Occipital lobe (tissue), 3 donors: ENCODE measurements around the gene MICAL2. TPM values are rescaled to one million over a fixed set of nuclear protein-coding genes. Genes with fewer than 3 reads are reported as not detected.

ENCODE experiments used
- DNase-seq: peaks from one replicate; lab custom pipeline; 2025; lab: John Stamatoyannopoulos, UW
- small RNA-seq: library from RNA; depleted of rRNA; stranded (forward); fragments of <200 nt; gene quantifications from one replicate; pipeline ENCODE3, GENCODE V24; 2014
- total RNA-seq: library from RNA; depleted of rRNA; stranded (reverse); fragments of >200 nt; gene quantifications from one replicate; pipeline ENCODE4 v1.2.3, GENCODE V29; 2014

MICAL2 gene
- total RNA-seq, 1 donor from 2014 or later: 28.2 TPM

DNA sequence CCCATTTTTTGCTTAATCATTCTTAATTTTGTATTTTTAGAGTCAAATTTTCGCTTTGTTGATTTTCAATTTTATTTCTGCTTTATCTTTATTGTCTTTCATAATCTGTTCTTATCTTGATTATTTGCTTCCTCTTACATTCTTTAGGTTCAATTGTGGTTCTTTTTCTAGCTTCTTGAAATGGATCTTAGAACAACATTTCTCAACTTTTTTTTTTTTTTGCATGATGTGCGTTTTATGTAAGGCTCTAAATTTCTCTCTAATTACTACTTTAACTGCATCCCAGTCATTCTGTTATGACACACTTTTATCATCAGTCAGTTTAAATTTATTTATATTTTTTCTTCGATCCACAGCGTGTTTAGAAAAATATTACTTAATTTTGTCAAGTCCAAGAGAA lies 201.7 kb downstream of the MICAL2 start:
- no peak for DNase-seq

Small RNAs within 50 kb of the gene (small RNA-seq; reads per million reads assigned to genes)
- gene MIR6124: not detected

Other genes with a start within 250 kb of the MICAL2 start
- 185 TPM for gene DKK3, start 102.0 kb upstream of the MICAL2 start, total RNA-seq